WTC11 (cell line): Measurements from ENCODE around the gene REEP1.

Experiments
- FOXJ3 ChIP-seq: sonication (generic); formaldehyde crosslinking; IDR thresholded peaks from 2 replicates; pipeline ENCODE4 v1.9.0; 2021; ENCODE audit warnings: missing genetic modification reagents, mild to moderate bottlenecking, borderline replicate concordance
- TF ChIP-seq, protein P1 (sequence below): fragments of 200-600 bp; IDR thresholded peaks from 2 replicates; pipeline ENCODE4 v1.8.0; 2022; ENCODE audit warnings: antibody characterized with exemption
- TF ChIP-seq, protein P2 (sequence below): sonication (generic); formaldehyde crosslinking; conservative IDR thresholded peaks from 2 replicates; pipeline ENCODE4 v1.8.1; 2023; ENCODE audit warnings: mild to moderate bottlenecking, low read depth, missing genetic modification reagents, moderate library complexity

DNA sequence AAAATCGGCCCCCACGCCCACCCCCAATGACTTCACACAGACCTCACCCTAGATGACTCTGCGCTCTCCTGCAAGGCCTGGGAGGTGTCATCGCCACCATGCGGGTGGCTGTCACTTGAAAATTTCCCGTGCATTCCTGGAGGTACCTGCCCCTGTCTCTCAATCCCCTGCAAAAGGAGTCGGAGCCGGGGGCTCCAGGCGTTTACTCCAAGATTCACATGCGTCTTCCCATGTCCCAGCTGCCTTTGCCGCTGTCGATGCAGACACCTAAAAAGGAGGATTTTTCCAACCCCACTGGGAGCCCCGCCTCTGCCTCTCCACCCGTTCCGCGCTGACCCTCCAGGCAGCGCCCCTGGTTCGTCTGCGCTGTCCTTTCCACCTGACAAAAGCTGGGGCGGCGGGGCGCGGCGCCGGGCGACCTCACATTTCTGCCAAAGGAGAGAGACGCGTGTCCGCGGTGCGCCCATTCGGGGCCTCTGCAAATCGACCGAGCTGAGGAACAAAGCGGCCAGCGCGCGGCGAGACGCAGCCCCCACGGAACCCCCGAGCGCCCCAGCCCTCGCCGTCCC lies 667 bp downstream of the REEP1 start:
- TF ChIP-seq, protein P1, sequence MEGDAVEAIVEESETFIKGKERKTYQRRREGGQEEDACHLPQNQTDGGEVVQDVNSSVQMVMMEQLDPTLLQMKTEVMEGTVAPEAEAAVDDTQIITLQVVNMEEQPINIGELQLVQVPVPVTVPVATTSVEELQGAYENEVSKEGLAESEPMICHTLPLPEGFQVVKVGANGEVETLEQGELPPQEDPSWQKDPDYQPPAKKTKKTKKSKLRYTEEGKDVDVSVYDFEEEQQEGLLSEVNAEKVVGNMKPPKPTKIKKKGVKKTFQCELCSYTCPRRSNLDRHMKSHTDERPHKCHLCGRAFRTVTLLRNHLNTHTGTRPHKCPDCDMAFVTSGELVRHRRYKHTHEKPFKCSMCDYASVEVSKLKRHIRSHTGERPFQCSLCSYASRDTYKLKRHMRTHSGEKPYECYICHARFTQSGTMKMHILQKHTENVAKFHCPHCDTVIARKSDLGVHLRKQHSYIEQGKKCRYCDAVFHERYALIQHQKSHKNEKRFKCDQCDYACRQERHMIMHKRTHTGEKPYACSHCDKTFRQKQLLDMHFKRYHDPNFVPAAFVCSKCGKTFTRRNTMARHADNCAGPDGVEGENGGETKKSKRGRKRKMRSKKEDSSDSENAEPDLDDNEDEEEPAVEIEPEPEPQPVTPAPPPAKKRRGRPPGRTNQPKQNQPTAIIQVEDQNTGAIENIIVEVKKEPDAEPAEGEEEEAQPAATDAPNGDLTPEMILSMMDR, result no peak
- TF ChIP-seq, protein P2, sequence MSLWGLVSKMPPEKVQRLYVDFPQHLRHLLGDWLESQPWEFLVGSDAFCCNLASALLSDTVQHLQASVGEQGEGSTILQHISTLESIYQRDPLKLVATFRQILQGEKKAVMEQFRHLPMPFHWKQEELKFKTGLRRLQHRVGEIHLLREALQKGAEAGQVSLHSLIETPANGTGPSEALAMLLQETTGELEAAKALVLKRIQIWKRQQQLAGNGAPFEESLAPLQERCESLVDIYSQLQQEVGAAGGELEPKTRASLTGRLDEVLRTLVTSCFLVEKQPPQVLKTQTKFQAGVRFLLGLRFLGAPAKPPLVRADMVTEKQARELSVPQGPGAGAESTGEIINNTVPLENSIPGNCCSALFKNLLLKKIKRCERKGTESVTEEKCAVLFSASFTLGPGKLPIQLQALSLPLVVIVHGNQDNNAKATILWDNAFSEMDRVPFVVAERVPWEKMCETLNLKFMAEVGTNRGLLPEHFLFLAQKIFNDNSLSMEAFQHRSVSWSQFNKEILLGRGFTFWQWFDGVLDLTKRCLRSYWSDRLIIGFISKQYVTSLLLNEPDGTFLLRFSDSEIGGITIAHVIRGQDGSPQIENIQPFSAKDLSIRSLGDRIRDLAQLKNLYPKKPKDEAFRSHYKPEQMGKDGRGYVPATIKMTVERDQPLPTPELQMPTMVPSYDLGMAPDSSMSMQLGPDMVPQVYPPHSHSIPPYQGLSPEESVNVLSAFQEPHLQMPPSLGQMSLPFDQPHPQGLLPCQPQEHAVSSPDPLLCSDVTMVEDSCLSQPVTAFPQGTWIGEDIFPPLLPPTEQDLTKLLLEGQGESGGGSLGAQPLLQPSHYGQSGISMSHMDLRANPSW (CRISPR knock-in tag), result no peak
- TF ChIP-seq FOXJ3 (CRISPR knock-in tag), result no peak
